NCI-H2107 treated with DMSO at 0.1 percent for 48 hours (cell line): ENCODE results near the gene ANKRD60.

Experiments used
- DNase-seq: peaks from one replicate; lab custom pipeline; 2025; ENCODE audit not compliant: unreplicated experiment; lab: John Stamatoyannopoulos, UW

The ANKRD60 gene, protein sequence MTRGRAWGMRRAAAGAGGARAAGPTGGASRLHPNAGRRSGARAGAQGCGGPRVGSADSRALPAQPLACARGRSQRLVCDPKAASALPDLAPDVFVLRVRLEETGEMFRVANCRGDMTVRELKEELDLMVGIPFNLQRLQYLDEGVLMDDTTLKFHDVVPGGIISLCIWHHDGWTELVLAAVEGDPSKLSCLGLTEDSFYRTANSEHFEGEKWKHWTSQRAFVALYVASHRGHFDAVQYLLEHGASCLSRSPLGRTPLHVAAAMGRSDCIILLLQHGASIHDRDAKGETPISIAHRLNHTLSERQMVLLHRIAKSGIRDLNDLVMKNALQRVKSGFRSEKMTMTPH

GRCh38 chr20:58228484-58229197, at the start of gene ANKRD60:
ANKRD60 (minus strand) TSS chr20:58228653; CDS start chr20:58228653, 0 bp downstream.
- no peak for DNase-seq

DNA sequence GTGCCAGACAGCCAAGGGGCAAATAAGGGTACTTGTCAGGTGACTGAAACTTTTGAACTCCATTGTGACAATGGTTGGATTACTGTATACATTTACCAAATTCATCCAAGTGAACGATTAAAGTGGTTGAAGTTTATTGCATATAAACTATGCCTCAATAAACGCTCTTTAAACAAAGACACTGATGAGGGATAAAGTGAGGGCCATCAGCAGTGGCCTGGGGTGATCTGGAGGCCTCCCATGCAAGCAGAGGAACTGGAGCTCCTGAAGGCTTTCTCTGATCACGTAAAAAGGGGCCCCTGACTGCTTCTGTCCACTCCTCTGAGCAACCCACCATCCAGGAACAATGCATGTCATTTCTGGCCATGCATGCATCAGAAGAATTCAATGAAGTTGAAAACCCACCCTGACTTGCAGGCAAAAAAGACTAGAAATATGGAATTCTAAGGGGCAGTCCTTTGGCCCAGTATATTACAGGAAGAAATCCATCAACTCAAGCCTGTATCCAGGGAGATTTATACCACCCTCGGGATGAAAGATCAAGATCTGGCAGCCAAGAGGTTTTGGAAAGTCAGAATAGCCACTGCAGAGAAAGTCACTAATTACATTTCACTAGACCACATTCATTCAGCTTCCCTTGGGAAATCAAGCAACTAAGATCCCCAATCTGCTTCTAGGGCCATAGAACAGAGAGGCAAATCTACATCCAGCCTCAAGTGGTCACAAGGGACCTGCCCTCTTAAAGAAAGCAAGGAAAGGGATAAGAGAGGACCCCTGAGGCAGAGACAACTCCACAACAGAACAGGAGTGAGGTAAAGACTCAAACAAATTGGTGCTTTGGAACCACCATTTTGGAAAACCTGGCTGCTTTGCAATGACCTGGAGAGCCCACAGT, 49.4 kb upstream of the ANKRD60 start:
- no peak for DNase-seq

DNA sequence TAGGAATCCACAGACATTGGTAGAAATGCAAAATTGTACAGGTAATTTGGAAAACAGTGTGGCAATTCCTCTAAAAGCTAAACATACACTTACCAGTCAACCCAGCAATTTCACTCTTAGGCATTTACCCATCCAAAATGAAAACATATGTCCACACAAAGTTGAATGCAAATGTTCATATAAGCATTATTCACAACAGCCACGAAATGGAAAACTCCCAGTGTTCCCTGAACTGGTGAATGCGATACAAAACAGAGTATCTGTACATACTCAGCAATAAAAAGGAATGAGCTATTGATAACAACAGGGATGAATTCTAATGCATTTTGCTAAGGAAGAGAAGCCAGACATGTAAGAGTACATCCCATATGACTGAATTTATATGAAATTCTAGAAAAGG, 48.7 kb upstream of the ANKRD60 start:
- no peak for DNase-seq

- no peak for DNase-seq
Measured at GRCh38 chr20:58274384-58274783, 45.9 kb upstream of the ANKRD60 start.

DNA sequence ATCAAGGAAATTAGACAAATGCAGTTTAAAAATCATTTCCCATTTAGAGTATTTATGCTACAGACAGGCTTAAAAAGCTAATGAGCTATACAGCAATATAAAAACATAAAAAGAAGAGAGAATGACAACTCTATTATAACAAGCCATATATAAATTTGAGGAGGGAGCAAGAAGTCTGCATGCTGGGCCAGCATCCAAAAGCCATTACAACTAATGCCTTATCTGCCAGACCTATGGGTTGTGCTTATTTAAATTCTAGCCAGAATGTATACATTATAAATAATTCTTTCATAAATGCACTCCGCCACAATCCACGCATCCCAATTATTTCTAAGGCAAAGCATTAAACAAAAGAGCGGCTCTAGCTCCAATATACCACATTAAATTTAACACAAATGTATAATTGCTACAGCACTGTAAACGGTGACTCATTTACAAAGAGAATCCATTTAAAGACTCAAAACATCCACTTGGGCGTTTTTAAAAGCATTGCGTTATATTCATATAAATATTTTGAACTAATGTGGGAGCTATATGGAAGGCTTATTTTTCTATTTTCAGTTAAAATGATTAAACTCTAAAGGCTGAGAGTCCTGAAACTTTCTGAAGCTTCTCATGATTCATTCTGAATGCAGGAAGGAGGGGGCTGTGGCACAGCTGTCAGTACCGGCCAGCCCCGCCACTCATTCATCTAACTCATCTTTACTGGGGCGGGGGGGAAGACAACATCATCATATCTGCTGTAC, 43.3 kb upstream of the ANKRD60 start:
- no peak for DNase-seq

- no peak for DNase-seq
Measured at GRCh38 chr20:58268936-58269619, 40.6 kb upstream of the ANKRD60 start.

DNA sequence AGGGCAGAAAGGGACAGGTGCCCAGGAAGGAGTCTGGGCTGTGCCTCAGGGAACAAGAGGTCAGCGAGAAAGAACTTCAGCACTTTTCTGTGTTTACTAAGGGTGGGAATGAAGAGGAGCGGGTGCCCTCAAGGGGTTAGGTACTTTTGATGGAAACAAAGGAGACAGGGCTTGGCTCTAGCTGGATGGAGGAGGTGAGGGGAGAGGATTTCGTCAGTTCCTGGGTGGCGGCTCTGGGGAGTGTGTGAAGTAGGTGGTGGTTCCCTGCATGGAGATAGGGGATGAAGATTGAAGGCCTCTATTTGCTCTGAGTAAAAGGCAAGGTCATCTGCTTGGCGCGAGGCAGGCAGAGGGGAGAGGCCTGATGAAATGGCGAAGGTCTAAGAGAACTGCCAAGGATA, 40.0 kb upstream of the ANKRD60 start:
- no peak for DNase-seq

DNA sequence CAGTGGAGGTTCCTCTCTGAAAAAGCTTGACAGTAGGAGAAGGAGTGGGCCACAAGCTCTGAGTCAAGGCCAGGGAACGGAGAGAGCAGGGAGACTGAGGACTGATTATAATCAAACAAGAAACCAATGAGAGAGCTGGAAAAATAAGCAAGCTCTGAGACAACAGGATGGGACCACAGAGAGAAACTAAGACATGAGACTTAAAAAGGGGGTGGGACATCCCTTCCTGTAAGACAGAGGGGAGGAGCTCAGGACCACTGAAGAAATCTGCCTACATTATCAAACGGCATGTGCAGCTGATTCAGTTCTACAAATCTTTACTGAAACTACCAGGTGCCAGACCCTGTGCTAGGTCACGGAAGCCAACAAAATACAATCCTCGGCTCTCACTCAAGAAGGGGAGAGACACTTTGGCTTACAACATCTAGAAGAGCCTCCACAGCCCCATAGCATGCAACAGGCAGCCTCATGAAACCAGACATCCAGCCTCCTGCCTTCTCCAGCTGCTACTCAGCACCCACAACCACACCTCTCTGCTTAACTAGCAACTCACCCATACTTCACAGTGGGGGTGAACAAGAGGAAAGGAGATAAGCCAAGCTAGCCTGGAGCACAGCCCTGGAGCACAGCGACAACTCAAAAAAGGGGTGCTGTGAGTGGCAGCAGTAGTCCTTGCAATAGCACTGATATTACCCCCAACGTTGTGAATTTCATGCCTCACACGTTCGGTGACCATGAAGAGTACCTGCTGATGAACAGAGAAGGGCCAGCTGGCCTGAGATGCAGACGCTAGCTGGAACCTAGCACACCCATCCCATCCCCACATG, 39.1 kb upstream of the ANKRD60 start:
- no peak for DNase-seq

DNA sequence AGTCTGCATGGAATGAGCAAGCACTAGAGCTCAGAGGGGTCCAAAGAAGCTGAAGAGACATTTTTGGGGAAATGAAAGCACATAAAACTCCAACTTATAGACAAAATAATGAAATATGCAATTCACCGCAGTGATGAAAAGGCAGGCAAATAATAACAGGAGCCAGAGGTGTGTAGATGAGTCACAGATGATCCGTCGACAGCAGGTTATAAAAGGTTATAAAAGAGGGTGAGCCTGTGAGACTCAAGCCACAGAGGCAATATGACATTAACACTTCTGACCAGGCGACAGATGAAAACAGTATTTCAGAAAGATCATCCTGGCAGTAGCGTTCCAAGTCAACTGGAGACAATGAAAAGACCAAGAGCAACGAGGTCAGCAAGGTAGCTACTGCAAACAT, 35.8 kb upstream of the ANKRD60 start:
- DNase-seq: no peak

GRCh38 chr20:58261660-58262059, 33.2 kb upstream of the ANKRD60 start:
- no peak for DNase-seq

GRCh38 chr20:58260006-58260405, 31.6 kb upstream of the ANKRD60 start:
- DNase-seq: no peak

- DNase-seq: no peak
Measured at GRCh38 chr20:58256842-58257241, 28.4 kb upstream of the ANKRD60 start.

DNA sequence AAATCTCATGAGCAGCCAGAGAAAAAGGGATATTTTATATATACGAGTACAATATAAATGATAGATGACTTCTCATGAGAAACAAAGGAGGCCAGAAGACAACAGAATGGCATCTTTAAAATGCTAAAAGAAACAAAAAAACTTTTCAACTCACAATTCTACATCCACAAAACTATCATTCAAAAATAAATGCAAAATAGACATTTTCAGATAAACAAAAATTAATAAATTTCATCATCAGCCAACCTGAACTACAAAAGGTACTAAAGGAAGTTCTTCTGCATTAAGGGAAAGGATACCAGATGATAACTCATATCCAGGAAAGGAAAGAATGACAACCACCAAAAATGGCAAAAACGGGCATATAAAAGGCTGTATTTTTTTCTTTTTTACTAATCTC, 27.9 kb upstream of the ANKRD60 start:
- DNase-seq: no peak

- no peak for DNase-seq
Measured at GRCh38 chr20:58254890-58255289, 26.4 kb upstream of the ANKRD60 start.

GRCh38 chr20:58251979-58252591, 23.6 kb upstream of the ANKRD60 start:
- DNase-seq: no peak

- DNase-seq: no peak
Measured at GRCh38 chr20:58251348-58251978, 23.0 kb upstream of the ANKRD60 start.

GRCh38 chr20:58246346-58246745, 17.9 kb upstream of the ANKRD60 start:
- no peak for DNase-seq

- DNase-seq: no peak
Measured at GRCh38 chr20:58245931-58246330, 17.5 kb upstream of the ANKRD60 start.
